SIG-M5 treated with dmso at 0.1 percent for 504 hours (cell line): ENCODE results near the gene KANTR.
"Not testable (repeated sequence)": the region's sequence is repeated elsewhere in the genome, so short reads cannot be mapped to it uniquely, and the experiment has no call there.

Source experiments
- DNase-seq: peaks from one replicate; lab custom pipeline; 2025; ENCODE audit not compliant: unreplicated experiment; lab: John Stamatoyannopoulos, UW

The KANTR gene

GRCh38 chrX:53125506-53125905, 31.6 kb downstream of the KANTR start:
- DNase-seq = no peak

DNA sequence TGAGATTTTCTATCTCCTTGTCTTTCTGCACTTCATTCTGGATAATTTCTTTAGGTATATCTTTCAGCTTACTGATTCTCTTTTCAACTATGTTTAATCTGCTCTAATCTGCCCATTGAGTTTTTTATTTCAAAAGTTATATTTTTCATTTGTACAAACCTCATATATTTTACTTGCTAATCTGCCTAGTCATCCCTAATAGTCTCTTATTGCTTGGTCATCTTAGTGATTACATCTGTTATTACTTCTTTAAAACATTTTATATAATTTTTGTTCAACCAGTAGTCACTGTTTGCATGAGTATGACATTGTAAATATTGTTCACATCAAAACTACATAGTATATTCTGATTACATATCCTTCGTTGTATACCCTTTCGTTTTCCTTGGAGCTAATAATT, 32.4 kb downstream of the KANTR start:
- no peak for DNase-seq

DNA sequence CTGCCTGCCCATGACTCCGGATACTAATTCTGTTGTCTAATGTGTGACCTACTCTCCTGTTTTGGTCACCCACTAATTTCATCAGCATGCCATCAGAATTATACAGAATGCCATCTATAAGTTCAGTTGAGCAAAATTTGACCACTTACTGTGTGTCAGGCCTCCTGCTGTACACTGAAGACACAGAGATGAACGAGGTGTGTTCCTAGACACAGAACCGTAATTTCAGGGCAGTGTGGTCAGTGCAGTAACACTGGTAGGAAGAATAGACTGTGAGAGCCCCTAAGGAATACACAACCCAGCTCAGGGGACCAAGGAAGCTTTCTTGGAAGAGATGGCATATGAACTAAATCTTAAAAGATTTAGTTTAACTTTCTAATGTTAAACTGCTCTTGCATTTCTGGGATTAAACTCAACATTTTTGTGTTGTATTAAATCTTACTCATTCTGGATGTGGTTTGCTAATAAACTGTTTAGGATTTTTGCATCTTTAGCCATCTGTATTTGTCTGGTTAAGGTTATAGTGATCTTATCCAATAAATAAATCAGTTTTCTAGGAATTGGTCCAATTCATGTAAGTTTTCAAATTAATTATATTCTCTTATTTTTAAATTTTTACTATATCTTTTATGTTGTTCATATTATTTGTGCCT, 34.3 kb downstream of the KANTR start:
- DNase-seq = no peak

- DNase-seq = no peak
These were observed 39.5 kb downstream of the KANTR start for GRCh38 chrX:53133400-53133799.

DNA sequence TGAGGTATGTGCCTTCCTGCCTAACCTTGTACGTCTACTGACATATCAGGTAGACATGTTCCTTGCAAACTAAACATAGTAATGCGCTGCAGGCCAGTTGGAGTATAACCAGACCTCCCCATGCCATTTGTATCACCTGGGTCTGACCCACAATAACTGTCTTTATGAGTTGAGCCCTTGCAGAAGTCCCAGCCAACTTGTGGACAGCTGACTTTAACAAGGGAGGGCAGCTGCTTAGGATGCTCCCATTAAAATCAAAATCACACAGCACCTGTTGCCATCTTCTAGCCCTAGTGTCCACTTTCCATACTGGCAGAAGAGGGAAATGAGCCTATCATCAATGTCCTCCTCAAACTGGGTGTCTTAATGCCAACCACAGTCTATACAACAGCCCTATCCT, 41.6 kb downstream of the KANTR start:
- DNase-seq = no peak

- no peak for DNase-seq
These were observed 59.6 kb downstream of the KANTR start for GRCh38 chrX:53153581-53153980.

- no peak for DNase-seq
These were observed 61.7 kb downstream of the KANTR start for GRCh38 chrX:53155512-53156206.

DNA sequence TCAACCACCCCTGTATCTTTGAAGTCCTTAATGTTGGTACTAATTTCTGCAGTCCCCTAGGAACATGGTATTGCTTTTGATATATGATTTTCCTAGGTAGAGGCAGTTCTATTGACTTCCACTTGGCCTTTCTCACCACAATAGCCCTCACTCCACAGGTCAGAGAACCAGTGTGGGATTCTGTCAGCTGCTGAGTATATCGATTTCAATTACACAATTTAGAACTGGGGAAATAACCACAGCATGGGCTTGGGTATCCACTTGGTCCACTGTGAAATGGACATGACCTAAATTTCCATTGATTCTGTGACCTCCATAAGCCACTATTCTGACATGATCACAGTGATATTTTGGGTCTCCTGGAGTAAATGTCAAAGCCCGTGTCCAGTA, 62.3 kb downstream of the KANTR start:
- DNase-seq = no peak

DNA sequence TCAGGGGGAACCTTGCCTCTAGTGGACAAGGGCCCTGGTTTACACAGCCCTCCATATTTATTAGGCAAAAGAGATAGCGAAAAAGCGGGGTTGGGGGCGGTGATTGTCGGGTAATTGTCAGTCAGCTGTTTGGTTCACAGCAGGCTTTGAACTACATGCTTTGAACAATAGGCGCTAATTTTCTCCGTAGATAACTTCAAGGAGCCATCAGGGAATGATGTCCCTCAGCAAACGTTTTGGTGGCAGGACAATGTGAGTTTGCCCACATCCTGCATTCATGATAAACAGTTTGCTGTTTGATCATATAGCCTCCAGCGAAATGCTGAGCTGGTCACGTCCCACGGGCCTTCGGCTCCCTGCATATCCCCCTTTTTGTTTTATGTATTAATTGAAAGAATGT, 65.2 kb downstream of the KANTR start:
- no peak for DNase-seq

DNA sequence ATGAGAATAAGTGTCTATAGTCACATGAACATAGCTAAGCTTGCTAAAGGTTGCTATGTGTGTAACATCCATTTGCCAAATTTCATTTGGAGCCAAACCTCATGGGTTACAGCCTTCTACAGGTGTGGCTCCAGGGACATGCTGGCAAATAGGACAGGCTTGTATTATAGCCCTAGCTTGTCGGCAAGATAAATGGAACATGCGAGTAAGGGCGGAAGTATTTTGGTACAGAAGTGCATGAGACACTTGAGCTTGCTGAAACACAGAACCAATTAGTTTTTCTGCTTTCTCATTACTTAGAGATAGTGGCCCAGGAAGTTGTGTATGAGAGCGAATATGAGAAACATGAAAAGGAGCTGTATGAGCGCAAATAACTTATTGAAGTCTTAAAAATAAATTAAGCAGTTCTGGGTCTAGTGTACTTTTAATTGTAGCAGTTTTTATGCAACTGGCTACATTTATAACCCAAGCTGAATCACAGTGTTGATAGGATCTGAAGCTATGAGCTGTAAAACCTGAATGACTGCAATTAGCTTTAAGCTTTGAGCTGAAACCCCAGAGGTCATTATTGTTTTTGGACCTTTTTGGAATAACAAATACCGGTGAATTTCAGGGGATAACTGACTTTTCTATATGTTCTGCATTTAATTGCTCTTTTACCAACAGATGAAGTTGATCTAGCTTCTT, 66.5 kb downstream of the KANTR start:
- no peak for DNase-seq

GRCh38 chrX:53163436-53163835, 69.5 kb downstream of the KANTR start:
- DNase-seq = no peak

- DNase-seq = not testable (repeated sequence)
These were observed 70.6 kb downstream of the KANTR start for GRCh38 chrX:53164566-53164965.

DNA sequence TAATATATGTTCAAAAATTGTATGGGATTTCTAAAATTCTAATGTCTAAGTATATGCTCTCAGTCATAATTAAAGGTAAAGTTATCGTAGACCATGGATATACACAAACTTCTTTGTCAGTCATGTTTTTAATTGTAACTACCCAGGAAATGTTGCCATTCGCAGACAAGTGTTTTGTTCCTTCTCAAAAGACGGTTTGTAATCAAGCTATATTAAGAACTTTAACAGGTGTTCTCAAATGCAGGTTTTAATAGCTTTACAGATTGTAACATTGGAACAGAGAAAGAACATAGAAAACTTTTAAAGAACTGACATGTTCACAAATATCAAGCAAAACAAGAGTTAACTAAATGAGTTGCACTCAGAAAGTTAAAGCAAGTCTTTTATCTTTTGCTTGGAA, 72.2 kb downstream of the KANTR start:
- DNase-seq = no peak

- DNase-seq = no peak
These were observed 77.4 kb downstream of the KANTR start for GRCh38 chrX:53171356-53171755.
